GM12864 (cell line): ENCODE measurements around the gene RFX2.

Source experiments
- DNase-seq: peaks from one replicate; pipeline ENCODE4 v3.0.0-alpha.2; 2011; ENCODE audit warnings: low read depth
- H3K4me3 ChIP-seq: 2 replicates; pipeline ENCODE4 v1.5.1; 2011; ENCODE audit warnings: mild to moderate bottlenecking, low read depth, low read length, control low read depth
- CTCF ChIP-seq: IDR thresholded peaks from 2 replicates; pipeline ENCODE4 v1.5.1; 2011; ENCODE audit warnings: low read depth, mild to moderate bottlenecking, moderate library complexity, low read length, control low read depth, inconsistent platforms; ENCODE audit errors: missing control alignments

Gene RFX2

DNA sequence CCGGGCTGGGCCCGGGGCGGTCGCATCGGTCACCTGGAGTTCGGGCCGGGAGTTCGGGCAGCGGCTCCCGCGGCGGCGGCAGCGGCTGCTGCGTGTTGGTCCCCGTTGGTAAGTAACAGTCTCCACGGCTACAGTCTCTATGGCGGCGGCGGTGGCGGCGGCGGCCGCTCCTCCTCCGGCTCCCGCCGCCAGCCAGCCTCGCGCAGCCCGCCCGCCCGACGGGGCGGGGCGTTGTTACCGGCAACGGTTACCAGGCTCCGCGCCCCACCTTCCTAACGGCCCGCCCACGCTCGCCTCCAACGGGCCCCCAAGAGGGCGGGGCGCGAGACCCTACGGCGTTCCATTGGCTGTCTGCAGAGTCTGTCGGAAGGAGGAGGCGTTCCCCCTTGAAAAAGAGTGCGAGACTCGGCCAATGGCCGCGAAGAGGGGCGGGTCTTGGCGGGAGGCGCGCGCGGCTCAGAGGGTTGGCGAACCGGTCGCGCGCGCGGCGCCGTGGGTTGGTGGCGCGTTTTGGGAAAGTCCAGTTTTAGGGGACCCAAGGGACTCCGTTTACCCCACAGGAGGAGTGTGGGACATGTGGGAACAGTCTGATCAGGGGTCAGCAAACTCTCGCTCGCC, at the start of gene RFX2:
Gene RFX2, minus strand, starts transcription at position 141 of the 618 bp plus-strand sequence. CDS start 63,004 bp downstream, outside the sequence.
- peak; percentile 93 for DNase-seq
- no peak for TF ChIP-seq CTCF
- H3K4me3 ChIP-seq: peak within 1 kb of the TSS; percentile 67

DNA sequence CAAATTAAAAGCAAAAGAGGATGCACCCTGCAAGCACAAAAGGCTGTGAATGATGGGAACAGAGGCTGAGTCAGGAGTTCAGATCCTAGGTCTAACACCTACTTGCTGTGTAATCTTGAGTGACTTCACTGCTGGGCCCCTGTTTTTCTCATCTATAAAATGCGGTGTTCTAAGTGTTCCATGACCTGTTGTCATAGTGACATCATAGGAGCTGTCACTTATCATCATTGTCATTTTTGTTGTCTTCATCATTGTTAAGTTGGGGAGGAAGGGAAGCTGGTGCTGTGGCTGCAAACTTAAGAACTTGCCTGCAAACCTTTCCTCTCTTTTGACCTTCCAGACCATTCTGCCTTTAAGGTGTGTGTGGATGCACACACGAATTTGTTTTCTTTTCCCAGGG, 45.7 kb upstream of the RFX2 start:
- DNase-seq: no peak
- no peak overlapping the region for H3K4me3 ChIP-seq
- no peak for TF ChIP-seq CTCF

GRCh38 chr19:6150289-6150688, 40.0 kb upstream of the RFX2 start:
- H3K4me3 ChIP-seq: no peak overlapping the region
- no peak for DNase-seq
- TF ChIP-seq CTCF: no peak

DNA sequence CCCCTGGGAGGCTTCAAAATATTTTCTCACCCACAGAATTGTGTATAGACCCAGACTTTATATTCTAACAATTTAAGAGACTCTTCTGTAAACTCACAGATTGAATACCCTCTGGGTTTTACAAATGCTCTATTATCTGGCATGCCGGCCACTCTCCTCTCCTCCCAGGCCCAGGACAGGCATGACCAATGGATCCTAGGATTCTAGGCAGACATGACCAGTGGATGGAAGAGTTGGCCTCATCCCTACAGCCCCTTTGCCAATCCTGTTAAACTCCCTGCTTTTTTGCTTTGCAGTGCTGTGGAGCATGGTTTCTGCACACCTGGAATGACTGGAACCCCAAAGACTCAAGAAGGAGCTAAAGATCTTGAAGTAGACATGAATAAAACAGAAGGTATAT, 30.9 kb upstream of the RFX2 start:
- H3K4me3 ChIP-seq: no peak overlapping the region
- no peak for TF ChIP-seq CTCF
- DNase-seq: no peak

DNA sequence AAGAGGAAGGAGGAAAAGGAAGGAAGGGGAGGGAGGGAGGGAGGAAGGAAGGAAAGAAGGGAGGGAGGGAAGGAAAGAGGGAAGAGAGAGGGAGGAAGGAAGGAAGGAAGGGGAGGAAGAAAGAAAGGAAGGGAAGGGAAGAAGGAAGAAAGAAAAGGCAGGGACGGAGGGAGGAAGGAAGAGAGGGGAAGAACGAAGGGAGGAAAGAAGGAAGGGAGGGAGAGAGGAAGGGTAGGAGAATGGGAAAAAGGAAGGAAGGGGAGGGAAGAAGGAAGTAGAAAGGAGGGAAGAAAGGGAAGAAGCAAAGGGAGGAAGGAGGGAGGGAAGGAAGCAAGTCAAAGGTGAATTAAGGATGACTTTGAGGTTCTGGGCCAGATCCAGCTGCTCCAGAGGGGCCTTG, 28.2 kb upstream of the RFX2 start:
- no peak overlapping the region for H3K4me3 ChIP-seq
- DNase-seq: no peak
- no peak for TF ChIP-seq CTCF

GRCh38 chr19:6138066-6138465, 27.8 kb upstream of the RFX2 start:
- no peak for DNase-seq
- no peak overlapping the region for H3K4me3 ChIP-seq
- no peak for TF ChIP-seq CTCF

DNA sequence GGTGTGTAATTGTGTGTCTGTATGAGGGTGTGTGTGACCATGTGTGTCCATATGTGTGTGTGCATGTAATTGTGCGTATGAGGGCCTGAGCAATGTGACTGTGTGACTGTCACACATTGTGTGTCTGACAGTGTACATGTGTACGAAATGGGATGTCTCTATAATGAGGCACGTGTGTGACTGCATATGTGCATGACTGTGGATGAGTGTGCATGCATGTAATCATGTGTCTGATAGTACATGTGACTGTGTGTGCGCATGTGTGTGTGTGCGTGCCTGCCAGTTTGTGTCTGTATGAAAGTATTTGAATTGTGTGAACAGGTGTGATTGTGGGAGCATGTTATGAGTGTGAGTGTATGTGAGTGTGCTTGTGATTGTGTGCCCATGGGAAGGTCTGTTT, 22.9 kb upstream of the RFX2 start:
- DNase-seq: no peak
- no peak for TF ChIP-seq CTCF
- no peak overlapping the region for H3K4me3 ChIP-seq
